GM10266 (cell line): ENCODE results near the gene ARID3C.

Experiments used
- DNase-seq: peaks from one replicate; pipeline ENCODE4 v3.0.0; 2012; ENCODE audit errors: extremely low spot score
- TF ChIP-seq, protein P1 (sequence below): IDR thresholded peaks from 2 replicates; pipeline ENCODE4 v1.5.1; 2012; ENCODE audit warnings: mild to moderate bottlenecking, low read depth; ENCODE audit not compliant: control insufficient read depth, insufficient read depth; ENCODE audit errors: missing control alignments

ARID3C gene

GRCh38 chr9:34658461-34658860, 29.6 kb upstream of the ARID3C start:
- no peak for DNase-seq
- TF ChIP-seq, protein P1, sequence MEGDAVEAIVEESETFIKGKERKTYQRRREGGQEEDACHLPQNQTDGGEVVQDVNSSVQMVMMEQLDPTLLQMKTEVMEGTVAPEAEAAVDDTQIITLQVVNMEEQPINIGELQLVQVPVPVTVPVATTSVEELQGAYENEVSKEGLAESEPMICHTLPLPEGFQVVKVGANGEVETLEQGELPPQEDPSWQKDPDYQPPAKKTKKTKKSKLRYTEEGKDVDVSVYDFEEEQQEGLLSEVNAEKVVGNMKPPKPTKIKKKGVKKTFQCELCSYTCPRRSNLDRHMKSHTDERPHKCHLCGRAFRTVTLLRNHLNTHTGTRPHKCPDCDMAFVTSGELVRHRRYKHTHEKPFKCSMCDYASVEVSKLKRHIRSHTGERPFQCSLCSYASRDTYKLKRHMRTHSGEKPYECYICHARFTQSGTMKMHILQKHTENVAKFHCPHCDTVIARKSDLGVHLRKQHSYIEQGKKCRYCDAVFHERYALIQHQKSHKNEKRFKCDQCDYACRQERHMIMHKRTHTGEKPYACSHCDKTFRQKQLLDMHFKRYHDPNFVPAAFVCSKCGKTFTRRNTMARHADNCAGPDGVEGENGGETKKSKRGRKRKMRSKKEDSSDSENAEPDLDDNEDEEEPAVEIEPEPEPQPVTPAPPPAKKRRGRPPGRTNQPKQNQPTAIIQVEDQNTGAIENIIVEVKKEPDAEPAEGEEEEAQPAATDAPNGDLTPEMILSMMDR = no peak

- no peak for DNase-seq
- TF ChIP-seq, protein P1 = no peak
Observed at GRCh38 chr9:34656992-34657391, 28.1 kb upstream of the ARID3C start.

GRCh38 chr9:34655394-34655793, 26.5 kb upstream of the ARID3C start:
- no peak for DNase-seq
- TF ChIP-seq, protein P1 = no peak

- TF ChIP-seq, protein P1 = no peak
- no peak for DNase-seq
Observed at GRCh38 chr9:34654323-34655051, 25.6 kb upstream of the ARID3C start.

- DNase-seq = no peak
- TF ChIP-seq, protein P1 = no peak
Observed at GRCh38 chr9:34653151-34654072, 24.5 kb upstream of the ARID3C start.

DNA sequence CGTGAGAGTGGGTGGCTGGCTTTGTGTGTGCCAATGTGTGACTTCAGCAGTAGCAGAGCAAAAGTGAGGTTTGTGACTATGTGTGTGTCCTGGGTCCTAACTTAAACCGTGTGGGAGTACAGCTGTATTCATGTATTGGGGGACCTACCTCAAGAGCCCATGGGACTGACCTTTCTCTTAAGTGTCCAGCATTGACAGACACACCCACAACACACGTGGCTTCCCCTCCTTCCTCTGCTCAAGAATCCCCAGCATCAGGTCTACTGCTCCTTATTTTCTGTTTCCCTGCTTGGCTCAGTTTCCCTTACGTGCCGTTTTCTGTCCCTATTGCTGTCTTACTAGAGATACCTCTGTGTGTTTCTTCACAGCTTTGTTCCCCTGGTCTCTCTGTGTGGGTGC, 23.7 kb upstream of the ARID3C start:
- TF ChIP-seq, protein P1 = no peak
- no peak for DNase-seq
